Mammary epithelial cell (primary cell): ENCODE results near the gene TGFBR3L.

Experiments used
- EZH2 ChIP-seq: IDR thresholded peaks from 2 replicates; pipeline ENCODE4 v1.6.1; 2012; ENCODE audit warnings: low read length, inconsistent platforms, borderline replicate concordance
- TF ChIP-seq, protein P1 (sequence below), 2 donors: IDR thresholded peaks in 1 of 2; conservative IDR thresholded peaks in 1 of 2; 2 replicates each; pipeline ENCODE4 v1.5.1; 2011 to 2012; ENCODE audit warnings: inconsistent platforms in 2 of 2, low read length in 2 of 2, mild to moderate bottlenecking in 2 of 2, control low read depth in 1 of 2, low read depth in 1 of 2; ENCODE audit not compliant: insufficient read depth in 1 of 2; ENCODE audit errors: extremely low read depth in 1 of 2

DNA sequence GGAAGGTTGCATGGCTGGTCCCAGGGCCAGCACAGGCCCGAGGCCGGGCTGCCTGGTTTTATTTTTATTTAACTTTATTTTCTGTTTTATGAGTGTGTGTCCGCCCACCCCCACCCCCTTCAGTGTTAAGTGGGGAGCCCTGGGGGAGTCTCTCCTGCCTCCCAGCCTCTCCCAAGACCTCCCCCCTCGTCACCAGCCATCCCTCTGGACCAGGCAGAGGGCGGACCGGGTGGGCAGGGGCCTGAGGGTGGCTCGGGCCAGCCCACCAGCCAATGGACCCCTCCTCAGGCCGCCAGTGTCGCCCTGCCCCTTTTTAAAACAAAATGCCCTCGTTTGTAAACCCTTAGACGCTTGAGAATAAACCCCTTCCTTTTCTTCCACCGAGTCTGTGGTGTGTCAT lies 531 bp upstream of the TGFBR3L start:
- TF ChIP-seq, protein P1, sequence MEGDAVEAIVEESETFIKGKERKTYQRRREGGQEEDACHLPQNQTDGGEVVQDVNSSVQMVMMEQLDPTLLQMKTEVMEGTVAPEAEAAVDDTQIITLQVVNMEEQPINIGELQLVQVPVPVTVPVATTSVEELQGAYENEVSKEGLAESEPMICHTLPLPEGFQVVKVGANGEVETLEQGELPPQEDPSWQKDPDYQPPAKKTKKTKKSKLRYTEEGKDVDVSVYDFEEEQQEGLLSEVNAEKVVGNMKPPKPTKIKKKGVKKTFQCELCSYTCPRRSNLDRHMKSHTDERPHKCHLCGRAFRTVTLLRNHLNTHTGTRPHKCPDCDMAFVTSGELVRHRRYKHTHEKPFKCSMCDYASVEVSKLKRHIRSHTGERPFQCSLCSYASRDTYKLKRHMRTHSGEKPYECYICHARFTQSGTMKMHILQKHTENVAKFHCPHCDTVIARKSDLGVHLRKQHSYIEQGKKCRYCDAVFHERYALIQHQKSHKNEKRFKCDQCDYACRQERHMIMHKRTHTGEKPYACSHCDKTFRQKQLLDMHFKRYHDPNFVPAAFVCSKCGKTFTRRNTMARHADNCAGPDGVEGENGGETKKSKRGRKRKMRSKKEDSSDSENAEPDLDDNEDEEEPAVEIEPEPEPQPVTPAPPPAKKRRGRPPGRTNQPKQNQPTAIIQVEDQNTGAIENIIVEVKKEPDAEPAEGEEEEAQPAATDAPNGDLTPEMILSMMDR (conservative IDR thresholded peaks at IDR 0.05 in 1 of 2, IDR thresholded peaks at IDR 0.05 in 1 of 2; ENCODE audit: extremely low read depth in 1 of 2, insufficient read depth in 1 of 2, low read depth in 1 of 2, low read length in 2 of 2), result no peak
- TF ChIP-seq EZH2, result no peak
